ENCODE results near the gene DKKL1. TPM values are rescaled to one million over a fixed set of nuclear protein-coding genes. Genes with fewer than 3 reads are reported as not detected.

DKKL1 gene
- total RNA-seq, 1 donor from 2014 or later: not detected

DNA sequence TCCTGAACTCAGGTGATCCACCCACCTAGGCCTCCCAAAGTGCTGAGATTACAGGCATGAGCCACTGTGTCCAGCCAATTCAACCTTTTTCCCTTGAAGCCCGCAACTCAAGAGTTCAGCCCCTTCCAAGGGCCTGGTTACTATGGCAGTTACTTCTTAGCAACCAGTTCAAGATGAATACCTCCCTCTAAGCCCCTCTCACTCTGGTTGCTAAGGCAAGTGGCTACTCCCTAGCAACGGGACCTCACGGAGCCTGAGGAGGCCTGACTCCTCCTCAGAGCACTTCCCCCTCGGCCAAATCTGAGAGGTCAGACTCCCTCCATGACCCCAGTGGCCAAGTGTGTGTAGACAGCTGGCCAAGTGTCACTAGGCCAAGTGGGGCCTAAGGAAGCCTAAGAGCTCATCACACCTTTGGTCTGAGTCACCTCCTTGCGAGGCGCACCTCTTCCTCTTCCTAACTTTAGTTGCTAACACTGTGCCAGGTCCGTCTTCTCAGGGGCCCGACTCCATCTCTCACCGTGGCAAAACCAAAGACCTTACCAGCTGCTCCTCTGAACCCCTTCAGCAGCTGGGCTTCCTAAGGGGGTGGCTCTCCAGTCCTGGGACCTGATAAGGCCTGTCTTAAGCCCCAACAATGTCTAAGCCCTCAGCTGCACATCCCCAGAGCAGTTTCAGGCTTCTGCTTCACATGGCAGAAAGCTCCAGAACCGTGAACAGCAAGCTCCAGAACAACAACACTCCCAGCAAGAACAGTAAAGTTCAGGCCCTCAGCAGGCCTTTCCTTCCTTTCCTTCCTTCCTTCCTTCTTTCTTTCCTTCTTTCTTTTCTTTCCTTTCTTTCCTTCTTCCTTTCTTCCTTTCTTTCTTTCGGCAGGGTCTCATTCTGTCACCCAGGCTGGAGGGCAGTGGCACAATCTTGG is 18.9 kb upstream of the DKKL1 start:
- no peak for TF ChIP-seq CTCF (conservative IDR thresholded peaks at IDR 0.05; ENCODE audit: low read depth, low read length)
- no peak overlapping the region for H3K4me3 ChIP-seq (ENCODE audit: low read depth, low read length)
- no peak for DNase-seq (ENCODE audit: low read depth)

GRCh38 chr19:49347191-49347590 is 16.5 kb upstream of the DKKL1 start:
- DNase-seq (ENCODE audit: low read depth): no peak
- no peak overlapping the region for H3K4me3 ChIP-seq (ENCODE audit: low read depth, low read length)
- TF ChIP-seq CTCF (conservative IDR thresholded peaks at IDR 0.05; ENCODE audit: low read depth, low read length): no peak

GRCh38 chr19:49347835-49348234 is 15.8 kb upstream of the DKKL1 start:
- DNase-seq (ENCODE audit: low read depth): no peak
- TF ChIP-seq CTCF (conservative IDR thresholded peaks at IDR 0.05; ENCODE audit: low read depth, low read length): peak; percentile 11
- H3K4me3 ChIP-seq (ENCODE audit: low read depth, low read length): no peak overlapping the region

- DNase-seq (ENCODE audit: low read depth): no peak
- H3K4me3 ChIP-seq (ENCODE audit: low read depth, low read length): no peak overlapping the region
- no peak for TF ChIP-seq CTCF (conservative IDR thresholded peaks at IDR 0.05; ENCODE audit: low read depth, low read length)
Measured at GRCh38 chr19:49348305-49349189, 15.1 kb upstream of the DKKL1 start.

- TF ChIP-seq CTCF (conservative IDR thresholded peaks at IDR 0.05; ENCODE audit: low read depth, low read length): no peak
- no peak for DNase-seq (ENCODE audit: low read depth)
- no peak overlapping the region for H3K4me3 ChIP-seq (ENCODE audit: low read depth, low read length)
Measured at GRCh38 chr19:49349567-49349966, 14.1 kb upstream of the DKKL1 start.

DNA sequence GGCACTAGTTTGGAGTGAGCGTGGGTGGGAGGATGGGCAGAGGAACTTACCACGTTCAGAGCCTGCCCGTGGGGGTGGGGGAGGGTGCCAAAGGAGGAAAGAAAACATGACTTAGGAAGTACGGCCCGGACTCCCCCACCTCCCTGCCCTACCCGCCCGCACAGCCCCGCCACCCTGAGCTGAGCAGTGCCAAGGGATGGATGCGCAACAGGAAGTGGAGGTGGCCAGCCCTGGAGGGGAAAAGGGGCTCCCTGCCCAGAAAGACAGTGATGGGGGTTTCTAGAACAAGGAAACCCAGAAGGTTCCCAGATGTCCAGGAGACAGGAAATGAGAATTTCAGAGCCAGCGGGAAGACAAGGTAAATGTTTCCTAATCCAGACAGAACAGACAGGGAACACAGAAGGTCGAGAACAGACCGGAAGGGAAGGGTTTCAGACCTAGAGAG is 7.7 kb upstream of the DKKL1 start:
- DNase-seq (ENCODE audit: low read depth): no peak
- no peak overlapping the region for H3K4me3 ChIP-seq (ENCODE audit: low read depth, low read length)
- TF ChIP-seq CTCF (conservative IDR thresholded peaks at IDR 0.05; ENCODE audit: low read depth, low read length): no peak
